Left renal cortex interstitium (tissue), 4 donors: ENCODE data around the gene CDK13. TPM values are rescaled to one million over a fixed set of nuclear protein-coding genes. Genes with fewer than 3 reads are reported as not detected.

Experiments used
- DNase-seq, 4 donors: peaks; one replicate each; pipeline ENCODE4 v3.0.0-alpha.2; 2013; ENCODE audit warnings: low read depth in 4 of 4, low spot score in 2 of 4, missing footprints in 1 of 4
- polyA plus RNA-seq, 4 donors: library from polyadenylated mRNA; unstranded; fragments of 120-200 nt; gene quantifications; one replicate each; pipeline ENCODE4 v1.2.1, GENCODE V29; 2013; ENCODE audit not compliant: insufficient read length in 4 of 4

Gene CDK13
- polyA plus RNA-seq, 4 donors = 45.6 to 83.8 (median 64.6) TPM

DNA sequence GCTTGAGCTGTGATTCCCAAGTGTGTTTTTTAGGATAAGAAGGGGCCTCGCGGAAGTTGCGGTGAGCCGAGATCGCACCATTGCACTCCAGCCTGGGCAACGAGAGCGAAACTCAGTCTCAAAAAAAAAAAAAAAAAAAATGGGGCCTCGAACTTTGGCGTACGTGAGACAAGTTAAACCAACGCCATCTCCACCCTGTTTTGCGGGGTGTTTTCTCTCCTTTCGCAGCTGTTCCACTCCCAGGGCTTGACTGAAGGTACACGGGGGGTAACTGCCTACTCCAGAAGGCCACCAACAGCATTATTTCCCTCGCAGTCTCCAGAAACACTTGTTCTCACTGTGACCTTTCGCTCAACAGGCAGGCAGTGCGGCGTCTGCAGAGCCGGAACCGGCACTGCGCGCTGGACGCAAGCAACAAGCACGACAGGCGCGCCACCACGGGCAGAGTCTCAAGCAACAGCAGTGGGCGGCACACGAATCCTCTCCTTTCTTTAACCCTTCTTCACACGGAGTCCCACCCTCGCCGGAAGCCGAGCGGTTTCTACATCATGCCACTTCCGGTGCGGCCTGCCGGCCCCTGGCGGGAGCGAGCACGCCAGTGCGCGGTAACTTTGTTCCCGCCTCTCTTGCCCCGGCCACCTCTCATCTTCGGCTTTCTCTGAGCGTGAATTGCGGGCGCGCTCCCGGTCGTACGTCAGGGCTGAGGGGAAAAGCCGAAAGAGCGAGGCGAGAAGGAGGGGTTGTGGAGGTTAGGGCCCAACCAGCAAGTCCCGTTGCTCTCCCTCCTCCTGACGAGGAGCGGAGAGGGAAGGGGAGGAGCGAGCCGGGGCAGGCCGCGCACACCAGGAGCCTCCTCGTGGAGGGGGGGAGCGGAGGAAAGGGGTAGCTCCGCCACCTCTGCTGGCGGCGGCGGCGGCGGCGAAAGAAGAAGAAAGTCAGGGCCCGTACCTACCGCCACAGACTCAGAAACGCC, 814 bp upstream of the CDK13 start:
- DNase-seq = peak; percentile 95 to 99 (median 97)

DNA sequence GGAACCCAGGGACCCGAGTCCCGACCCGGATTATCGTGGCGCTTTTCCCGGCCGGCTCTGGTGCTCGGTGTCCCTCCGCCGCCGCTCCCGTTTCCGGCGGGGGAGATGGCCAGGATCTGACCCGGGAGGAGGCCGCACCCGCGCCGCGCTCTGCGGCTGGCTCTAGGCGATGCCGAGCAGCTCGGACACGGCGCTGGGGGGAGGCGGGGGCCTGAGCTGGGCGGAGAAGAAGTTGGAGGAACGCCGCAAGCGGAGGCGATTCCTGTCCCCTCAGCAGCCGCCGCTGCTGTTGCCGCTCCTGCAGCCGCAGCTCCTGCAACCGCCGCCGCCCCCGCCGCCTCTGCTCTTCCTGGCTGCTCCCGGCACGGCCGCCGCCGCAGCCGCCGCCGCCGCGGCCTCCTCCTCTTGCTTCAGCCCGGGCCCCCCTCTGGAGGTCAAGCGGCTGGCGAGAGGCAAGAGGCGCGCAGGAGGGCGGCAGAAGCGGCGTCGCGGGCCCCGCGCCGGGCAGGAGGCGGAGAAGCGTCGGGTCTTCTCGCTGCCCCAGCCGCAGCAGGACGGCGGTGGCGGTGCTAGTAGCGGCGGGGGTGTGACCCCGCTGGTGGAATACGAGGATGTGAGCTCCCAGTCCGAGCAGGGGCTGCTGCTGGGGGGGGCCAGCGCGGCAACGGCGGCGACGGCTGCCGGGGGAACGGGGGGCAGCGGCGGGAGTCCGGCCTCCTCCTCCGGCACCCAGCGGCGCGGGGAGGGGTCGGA, 593 bp downstream of the CDK13 start:
- no peak for DNase-seq

DNA sequence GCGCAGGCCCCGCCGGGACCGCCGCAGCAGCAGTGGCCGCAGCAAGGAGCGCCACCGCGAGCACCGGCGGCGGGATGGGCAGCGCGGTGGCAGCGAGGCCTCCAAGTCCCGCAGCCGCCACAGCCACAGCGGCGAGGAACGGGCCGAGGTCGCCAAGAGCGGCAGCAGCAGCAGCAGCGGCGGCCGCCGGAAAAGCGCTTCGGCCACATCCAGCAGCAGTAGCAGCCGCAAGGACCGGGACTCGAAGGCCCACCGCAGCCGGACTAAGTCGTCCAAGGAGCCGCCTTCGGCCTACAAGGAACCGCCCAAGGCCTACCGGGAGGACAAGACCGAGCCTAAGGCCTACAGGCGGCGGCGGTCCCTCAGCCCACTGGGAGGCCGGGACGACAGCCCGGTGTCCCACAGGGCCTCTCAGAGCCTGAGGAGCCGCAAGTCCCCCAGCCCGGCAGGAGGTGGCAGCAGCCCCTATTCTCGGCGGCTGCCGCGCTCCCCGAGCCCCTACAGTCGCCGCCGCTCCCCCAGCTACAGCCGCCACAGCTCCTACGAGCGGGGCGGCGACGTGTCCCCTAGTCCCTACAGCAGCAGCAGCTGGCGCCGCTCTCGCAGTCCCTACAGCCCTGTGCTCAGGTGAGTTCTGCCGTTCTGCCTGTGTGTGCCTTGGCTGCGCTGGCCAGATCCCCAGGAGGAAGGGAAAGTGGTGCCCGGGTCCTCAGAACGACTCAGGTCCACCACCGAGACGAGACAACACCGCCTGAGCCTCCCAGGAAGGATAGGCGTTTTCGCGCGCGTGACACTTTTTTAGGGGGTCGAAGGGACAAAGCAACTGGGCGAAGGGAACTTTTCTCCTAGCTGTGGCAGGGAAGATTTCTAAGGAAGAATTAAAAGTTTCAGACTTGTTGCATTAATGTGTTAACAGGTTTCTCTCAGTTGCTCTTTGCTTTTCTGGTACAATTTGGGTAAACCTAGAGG, 1.5 kb downstream of the CDK13 start:
- peak in 2 of 4 donors; percentile 49 to 64 for DNase-seq

DNA sequence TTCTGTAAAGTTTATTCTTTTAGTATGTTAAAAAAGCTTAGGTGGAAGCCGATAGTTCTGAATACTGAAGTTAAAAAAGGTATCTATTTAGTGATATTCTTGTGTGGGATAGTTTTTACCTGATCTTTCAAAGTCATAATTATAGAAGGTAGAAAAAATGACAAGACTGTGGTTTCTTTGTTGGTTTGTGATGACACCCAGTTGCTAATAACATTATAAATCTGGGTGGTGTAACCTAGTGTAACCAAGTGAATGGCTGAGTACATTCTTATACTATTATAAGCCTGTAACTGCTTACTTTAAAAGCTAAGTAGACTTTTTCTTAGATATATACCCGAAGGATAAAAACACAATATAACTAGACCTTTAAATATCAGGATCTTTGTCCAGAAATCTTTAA, 2.3 kb downstream of the CDK13 start:
- DNase-seq = no peak

DNA sequence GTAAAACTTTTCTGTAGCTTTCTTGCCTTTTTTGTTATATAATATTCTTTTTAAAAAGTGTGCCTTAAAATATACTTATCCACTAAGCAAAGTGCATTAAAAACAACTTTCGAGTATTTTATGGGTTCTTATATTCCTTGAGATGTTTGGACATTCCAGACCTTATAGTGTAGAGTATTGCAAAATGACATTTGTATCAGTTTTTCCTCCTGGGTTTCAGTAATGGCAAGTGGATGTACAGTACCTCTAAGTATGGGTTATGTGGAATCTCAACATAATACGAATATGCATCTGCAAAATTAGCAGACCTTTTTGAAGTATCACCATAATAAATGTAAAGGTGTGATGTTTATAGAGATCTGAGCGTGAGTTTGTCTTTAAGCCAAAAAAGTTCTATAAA, 2.7 kb downstream of the CDK13 start:
- DNase-seq = no peak

DNA sequence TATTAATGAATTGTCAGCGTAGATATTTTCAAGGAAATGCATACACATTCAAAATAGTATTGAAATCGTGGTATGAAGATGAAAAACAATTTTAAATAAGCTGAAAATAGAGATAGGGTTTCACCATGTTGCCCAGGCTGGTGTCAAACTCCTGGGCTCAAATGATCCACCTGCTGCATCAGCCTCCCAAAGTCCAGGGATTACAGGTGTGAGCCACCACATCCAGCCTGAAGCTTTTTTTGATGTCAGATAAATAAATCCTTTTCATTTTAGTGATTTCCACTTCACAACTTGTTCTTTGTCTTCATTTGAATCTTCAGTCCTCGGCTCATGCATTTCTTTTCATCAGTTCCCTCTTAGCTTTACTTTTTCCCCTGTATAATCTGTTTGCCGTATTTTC, 4.6 kb downstream of the CDK13 start:
- no peak for DNase-seq

DNA sequence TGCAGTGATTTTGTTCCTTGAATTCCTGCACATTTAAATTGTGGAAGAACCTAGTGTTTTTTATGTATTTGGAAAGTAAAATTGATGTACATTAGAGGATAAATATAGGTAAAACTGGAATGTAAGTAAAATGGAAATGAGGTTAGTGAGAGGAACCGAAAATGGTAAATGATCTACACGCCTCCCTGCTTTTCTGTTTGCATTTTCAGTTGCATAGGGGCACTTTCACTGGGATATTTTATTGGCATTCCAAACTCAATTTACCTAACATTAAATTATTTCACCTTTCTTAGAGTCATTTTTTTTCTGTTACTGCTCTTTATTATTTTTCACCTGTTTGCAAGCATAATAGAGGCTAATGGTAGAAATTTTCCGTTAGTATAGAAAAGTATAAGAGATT, 8.0 kb downstream of the CDK13 start:
- DNase-seq = no peak

DNA sequence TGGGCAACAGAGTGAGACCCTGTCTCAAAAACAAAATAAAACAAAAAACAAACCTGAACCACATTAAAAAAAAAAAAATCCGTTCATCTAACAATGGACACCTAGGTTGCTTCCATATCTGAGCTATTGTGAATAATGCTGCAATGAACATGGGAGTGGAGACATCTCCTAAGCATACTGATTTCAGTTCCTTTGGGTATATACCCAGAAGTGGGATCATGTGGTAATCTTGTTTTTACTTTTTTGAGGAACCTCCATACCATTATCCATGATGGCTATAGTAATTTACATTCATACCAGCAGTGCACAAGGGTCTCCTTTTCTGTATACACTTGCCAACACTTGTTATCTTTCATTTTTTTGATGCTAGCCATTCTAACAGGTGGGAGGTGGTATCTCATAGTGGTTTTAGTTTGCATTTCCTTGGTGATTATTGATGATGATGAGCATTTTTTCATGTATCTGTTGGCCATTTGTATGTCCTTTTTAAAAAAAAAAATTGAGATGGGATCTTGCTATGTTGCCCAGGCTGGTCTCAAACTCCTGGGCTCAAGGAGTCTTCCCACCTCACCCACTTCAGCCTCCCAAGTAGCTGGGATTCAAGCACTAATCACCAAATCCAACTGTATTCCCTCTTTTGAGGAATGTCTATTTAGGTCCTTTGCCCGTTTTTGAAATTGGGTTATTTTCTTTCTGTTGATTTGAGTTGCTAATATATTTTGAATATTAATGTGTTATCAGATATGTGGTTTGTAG, 17.5 kb downstream of the CDK13 start:
- DNase-seq = no peak

DNA sequence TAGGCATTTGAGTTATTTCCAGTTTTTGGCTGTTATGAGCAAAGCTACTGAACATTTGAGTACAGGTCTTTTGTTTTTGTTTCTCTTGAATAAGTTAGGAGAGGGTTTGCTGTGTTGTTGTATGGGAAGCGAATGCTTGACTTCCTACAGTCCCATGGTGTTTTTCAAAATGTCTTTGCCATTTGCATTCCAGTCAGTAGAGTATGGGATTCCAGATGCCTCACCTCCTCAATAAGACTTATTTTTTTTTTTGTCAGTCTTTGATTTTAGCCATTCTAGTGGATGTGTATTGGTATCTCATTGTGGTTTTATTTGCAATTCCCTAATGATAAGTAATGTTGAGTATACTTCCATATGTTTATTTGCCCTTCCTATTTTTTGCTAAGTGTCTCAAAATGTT, 19.4 kb downstream of the CDK13 start:
- DNase-seq = no peak

DNA sequence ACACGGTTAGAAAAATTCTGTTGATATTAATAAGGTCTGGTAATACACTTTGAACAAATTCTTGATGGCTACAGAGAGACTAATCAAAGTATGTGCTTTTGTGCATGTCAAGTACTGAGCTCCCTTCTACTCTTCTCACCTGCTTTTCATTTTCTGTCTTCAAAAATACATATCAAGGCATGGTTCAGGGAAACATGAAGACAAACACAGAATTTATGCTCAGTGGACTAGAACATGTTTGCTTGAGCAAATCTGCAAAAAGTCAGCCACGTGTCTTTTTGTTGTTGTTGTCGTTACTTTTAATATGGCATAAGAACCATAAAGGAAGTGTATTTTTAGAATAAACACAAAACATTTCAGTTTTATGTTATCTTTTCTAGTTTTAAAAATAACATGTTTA, 21.9 kb downstream of the CDK13 start:
- DNase-seq = no peak

DNA sequence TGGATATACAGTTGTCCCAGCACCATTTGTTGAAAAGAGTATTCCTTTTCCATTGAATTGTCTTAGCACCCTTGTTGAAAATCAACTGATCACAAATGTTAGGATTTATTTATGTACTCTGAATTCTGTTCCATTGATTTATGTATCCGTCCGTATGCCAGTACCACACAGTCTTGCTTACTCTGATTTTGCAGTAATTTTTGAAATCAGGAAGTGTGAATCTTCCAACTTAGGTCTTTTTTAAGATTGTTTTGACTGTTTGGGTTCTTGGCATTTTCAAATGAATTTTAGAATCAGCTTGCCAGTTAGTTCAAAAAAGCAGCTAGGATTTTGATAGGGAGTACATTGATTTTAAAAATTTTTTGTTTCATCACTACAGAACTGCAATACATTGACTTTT, 23.7 kb downstream of the CDK13 start:
- DNase-seq = no peak

DNA sequence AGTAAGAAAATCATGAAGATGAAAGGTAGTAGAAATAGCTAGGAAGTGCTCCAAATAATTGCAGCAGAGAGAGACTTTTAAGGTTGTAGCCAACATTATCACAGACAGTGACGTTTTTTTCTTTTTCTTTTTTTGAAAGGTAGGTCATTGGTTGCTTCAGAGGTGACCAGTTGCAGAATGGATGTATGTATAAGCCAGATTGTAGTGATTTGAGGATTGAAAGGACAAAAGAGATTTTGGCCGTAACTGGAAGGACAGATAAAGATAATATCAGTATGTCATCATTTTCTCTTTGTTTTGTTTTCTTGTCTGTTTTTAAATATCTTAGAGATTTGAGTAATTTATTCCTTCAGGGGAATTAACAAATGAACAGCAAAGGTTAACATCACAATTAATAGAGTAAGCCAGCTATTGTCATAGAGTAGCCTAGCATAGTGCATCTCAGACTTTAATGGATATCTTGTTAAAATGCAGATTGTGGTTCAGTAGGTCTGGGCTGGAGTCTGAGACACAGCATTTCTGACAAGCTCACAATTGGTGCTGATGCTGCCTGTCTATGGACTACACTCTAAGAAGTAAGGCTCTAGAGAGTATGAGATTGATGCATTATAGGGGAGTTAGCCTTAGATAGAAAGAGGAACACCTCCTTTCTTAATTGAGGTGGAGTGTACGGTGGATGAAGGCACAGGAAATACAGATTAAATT, 28.3 kb downstream of the CDK13 start:
- DNase-seq = no peak

DNA sequence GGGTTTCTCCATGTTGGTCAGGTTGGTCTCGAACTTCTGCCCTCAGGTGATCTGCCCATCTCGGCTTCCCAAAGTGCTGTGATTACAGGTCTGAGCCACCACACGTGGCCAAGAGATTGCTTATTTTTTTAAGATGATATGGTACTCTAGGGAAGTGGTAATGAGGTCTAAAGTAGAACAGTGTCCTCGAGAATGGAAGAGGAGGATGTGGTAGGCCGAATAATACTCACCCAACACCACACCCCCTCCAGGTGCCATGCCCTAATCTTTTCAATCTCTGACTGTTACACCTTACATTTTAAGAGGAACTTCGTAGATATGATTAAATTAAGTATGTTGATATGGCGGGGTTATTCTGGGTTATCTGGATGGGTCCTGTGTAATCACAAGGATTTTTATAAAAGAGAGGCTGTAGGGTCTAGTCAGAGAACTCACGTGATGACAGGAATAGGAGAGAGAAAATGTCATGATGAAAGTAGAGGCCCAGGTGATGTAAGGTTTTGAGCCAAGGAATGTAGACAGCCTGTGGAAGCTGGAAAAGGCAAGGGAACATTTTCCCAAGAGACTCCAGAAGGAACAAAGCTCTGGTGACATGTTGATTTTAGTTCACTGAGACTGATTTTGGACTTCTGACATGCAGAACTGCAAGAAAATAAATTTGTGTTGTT, 29.5 kb downstream of the CDK13 start:
- DNase-seq = no peak

DNA sequence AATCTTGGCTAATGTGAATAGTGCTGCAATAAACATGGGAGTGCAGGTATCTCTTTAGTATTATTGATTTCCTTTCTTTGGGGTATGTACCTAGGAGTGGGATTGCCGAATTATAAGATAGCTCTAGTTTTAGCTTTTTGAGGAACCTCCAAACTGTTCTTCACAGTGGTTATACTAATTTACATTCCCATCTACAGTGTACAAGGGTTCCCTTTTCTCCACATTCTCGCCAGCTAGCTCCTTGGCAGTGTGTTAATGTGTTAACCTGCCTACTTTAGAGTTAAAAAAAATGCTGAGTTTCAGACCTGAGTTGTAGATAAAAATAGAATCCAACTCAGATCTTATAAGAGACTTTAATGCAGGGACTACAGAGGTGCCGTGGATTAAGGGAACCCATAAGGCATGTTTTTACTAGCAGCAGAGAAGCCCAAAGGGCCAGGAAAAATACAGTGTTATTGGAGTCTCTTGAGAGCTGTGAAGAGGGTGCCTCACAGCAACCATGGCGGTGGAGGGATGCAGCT, 35.4 kb downstream of the CDK13 start:
- no peak for DNase-seq

DNA sequence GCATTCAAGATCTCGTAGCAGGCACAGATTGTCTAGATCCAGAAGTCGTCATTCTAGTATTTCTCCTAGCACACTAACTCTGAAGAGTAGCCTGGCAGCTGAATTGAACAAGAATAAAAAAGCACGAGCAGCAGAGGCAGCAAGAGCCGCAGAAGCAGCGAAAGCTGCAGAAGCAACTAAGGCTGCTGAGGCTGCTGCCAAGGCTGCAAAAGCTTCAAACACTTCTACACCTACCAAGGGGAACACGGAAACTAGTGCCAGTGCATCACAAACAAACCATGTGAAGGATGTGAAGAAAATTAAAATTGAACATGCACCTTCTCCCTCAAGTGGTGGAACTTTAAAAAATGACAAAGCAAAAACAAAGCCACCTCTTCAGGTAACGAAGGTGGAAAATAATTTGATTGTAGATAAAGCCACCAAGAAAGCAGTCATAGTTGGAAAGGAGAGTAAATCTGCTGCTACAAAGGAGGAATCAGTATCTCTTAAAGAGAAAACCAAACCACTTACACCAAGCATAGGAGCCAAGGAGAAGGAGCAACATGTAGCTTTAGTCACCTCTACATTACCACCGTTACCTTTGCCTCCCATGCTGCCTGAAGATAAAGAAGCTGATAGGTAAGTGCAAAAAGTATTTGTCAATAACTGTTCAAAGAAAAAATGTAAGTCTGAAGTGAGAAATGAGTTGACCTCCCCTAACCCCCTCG, 37.7 kb downstream of the CDK13 start:
- DNase-seq = no peak

DNA sequence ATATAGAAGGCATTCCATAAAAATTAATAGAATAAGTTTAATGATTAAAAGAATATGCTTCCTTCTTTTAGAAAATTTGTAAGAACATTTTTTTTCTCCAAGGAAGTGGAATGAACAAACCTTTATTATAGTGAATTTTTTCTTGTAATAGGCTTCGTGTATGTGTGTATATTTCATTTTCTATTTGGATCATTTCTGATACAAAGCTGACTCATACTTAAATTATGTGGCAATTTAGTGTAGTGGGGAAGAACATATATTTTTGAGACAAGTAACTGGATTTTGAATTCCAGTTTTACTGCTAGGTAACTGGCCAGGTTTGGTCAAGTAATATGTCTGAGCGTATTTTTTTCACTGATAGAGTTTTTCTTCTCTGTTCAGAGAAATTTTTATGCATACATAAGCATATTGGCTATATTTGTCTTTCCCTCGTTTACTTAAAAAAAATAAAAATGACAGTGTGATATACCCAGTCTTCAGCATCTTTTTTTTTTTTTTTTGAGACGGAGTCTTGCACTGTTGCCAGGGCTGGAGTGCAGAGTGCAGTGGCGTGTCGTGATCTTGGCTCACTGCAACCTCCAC, 50.8 kb downstream of the CDK13 start:
- DNase-seq = no peak

DNA sequence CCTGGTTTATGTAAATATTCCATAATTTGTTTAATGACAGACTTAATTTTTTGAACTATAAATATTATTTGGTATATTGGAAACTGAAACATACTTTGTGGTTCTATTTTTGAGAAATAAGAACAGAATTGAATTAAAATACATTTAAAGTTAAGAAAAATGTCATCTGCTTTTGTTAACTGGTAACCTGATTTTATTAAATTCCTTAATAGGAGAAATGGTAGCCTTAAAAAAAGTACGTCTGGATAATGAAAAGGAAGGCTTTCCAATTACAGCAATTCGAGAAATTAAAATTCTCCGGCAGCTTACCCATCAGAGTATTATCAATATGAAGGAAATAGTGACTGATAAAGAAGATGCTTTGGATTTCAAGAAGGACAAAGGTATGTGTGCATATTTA, 51.6 kb downstream of the CDK13 start:
- no peak for DNase-seq

DNA sequence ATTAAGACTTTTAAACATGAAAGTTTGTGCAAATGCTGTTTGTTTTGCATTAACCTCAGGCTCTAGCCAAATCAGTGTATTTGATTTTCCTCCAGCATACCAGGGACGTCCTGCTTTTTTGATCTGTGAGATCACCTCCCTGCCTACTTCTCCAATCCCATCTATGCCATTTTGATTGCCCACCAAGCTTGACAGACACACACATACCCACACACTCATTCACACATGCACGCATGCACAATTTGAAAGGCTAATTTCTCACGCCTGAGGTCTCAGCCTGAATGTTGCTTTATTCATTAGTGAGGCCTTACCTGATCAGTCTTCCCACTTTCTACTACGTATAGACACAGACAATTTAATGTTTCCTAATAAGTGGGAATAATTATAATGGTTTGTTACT, 53.5 kb downstream of the CDK13 start:
- DNase-seq = no peak
